Sciatic nerve (tissue), 2 donors: ENCODE data around the gene ADIPOR1. TPM values are rescaled to one million over a fixed set of nuclear protein-coding genes. Genes with fewer than 3 reads are reported as not detected.
A peak's percentile ranks its signal among the peaks of the same experiment; 100 is the strongest.

Source experiments
- ATAC-seq: fragments of 200-7000 bp; cut with Tn5 transposase; one replicate; pipeline ENCODE4 v1.9.1; 2020; ENCODE audit warnings: mild to moderate bottlenecking, moderate library complexity
- DNase-seq: peaks from one replicate; pipeline ENCODE4 v3.0.0-alpha.2; 2020; ENCODE audit warnings: low spot score
- intact Hi-C: fragments of 100-400 bp; cut with DNase I; formaldehyde crosslinking; loops from one replicate; pipeline ENCODE4 v1.14.2; 2022
- total RNA-seq: library from RNA; stranded (reverse); fragmentation: NEBNext Ultra II Directional; extraction: Animal tissue kit (Norgen Biotek cat#: 25700); gene quantifications from one replicate; pipeline ENCODE4 v1.2.1, GENCODE V29; 2021
- donor health status: DM: no; HTN: no; CAD: no.
- donor health status: DM: no; HTN: no; CAD: no.

Gene ADIPOR1
- total RNA-seq, 1 donor from 2014 or later: 83.8 TPM

DNA sequence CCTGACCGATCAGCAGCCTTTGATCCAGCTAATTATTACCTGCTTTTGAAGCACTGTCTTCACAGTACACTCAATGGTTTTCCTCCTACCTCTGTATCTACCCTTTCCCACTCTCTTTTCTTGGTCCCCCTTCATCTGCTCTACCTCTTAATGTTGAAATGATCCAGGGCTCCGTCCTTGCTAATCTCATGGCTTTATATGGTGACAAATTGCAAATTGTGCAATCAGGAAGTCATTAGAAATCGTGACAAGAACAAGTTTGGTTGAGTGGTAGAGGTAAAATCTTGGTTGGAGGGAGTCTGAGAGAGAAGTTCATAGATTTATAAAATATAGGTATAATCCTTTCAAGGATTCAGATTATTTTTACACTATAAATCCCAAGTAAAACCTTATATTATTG, 18.5 kb upstream of the ADIPOR1 start:
- ATAC-seq (no peak), DNase-seq (no peak)
- intact Hi-C loops: no loop called here

DNA sequence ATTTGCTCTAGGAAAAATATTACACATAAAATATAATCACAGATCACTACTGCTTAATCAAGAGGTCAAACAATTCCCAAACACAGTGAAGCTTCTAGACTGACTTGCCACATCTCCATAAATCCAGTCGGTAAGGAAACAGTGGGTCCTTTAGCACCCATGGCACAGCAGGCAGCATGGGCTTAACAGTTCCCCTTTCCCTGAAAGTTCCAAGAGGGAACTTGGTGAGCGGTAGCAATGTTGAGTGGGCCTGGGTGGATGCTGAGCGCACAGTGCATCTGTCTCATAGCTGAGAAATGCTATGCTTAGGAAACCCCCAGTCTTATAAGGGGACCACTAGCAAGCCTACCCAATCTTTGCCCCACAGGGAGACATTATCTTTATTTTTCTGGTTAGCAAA, 16.7 kb upstream of the ADIPOR1 start:
- no peak for ATAC-seq
- DNase-seq: no peak

DNA sequence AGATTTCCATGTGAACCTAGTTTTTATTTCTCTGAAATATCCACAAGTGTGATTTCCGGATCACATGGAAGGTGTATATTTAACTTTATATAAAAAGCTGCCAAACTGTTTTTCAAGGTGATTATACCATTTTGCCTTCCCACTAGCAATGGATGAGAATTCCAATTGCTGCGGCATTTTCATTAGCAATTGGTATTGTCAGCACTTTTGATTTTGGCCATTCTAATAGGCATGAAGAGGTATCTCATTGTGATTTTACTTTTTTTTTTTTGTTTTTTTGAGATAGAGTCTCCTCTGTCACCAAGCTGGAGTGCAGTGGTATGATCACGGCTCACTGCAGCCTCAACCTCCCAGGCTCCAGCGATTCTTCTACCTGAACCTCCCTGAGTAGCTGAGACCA, 13.9 kb upstream of the ADIPOR1 start:
- no peak for ATAC-seq
- no peak for DNase-seq
- intact Hi-C loops: no loop called here

More for the DNA sequence above, 16.7 kb upstream of the ADIPOR1 start:
- intact Hi-C loops: no loop called here

DNA sequence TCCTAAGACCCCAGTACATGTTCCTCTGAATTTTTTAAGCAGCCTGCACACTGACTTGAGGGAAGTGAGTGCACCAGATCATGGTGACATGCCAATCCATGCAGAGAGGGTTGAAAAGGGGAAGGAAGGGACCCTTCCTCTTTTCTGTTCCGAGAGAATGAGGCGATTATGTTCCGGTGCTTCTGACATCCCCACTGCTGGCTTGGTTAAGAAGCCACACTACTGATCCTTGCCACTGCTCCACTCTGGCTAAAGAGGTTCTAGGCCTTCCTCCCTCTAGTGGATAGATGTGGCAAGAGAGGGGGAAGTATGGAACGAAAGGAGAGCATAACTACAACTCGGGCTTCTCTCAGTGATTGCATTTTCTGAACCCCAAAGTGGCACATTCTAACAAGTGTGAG, 10.8 kb upstream of the ADIPOR1 start:
- DNase-seq (no peak), ATAC-seq (peak; percentile 70)
- intact Hi-C loops: no loop called here

GRCh38 chr1:202968351-202968750, 10.2 kb upstream of the ADIPOR1 start:
- ATAC-seq (no peak), DNase-seq (no peak)
- intact Hi-C loops: no loop called here

DNA sequence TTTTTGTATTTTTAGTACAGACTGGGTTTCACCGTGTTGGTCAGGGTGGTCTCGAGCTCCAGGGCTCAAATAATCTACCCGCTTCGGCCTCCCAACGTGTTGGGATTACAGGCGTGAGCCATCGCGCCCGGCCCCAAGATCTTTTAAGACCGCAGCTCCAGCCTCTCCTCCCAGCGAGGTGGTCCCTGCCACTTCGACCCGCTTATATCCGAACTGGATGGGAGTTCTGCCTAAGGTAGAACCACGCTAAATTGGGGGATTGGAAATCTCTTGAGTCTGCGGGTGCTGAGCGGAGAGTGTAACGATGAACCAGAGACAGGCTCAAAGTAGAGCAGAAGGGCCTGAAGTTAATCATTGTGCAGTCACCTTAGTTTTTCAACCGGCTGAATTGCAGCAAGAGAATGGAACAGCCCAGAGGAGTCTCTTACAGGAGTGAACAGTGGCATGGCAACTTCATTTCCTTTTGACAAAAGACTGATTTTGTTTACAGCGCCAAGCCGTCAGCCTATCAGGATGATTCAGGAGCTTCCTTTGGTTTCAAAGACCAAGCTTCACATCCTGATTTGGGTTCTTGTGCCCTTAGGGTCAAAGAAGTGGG, 9.7 kb upstream of the ADIPOR1 start:
- intact Hi-C loops: no loop called here

GRCh38 chr1:202966006-202966898, 8.1 kb upstream of the ADIPOR1 start:
- ATAC-seq (peak; percentile 9), DNase-seq (no peak)

More for the DNA sequence above, 9.7 kb upstream of the ADIPOR1 start:
- ATAC-seq: peak; percentile 38
- DNase-seq: no peak

GRCh38 chr1:202965422-202965821, 7.3 kb upstream of the ADIPOR1 start:
- no peak for ATAC-seq
- intact Hi-C loops: no loop called here
- DNase-seq: no peak

More at GRCh38 chr1:202966006-202966898, 8.1 kb upstream of the ADIPOR1 start:
- intact Hi-C loops: no loop called here

DNA sequence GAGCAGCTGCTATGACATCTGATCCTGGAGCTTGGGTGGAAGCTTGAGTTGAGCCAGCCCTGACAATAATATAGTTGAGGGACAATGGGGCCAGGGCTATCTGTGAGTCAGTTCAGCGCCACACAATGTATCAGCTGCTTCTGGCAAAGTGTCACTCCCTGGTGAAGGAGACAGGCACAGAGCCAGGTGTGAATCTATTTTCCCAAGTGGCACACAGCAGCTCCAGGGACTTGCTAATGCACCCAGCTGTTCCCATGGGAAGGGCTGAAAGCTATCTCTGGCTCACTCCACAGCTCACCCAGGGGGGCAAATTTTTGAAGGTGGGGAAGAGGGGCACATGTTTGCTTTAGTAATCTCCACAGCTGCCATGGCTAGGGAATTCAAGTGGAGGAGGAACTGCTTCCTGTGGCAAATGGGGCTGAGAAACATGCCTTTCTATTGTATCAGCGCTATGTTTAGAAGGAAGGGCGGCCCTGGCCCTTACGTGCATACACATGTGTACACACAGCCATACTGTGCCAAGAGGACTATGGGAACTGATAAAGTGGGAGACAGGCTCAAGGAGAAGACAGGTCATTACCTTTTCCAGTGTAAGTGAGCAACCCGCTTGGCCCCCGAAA, 6.8 kb upstream of the ADIPOR1 start:
- no peak for DNase-seq
- intact Hi-C loops: no loop called here
- ATAC-seq: no peak

- ATAC-seq (no peak), DNase-seq (no peak)
- intact Hi-C loops: no loop called here
Observed at GRCh38 chr1:202961220-202961880, 3.2 kb upstream of the ADIPOR1 start.

GRCh38 chr1:202959276-202959620, 1.1 kb upstream of the ADIPOR1 start:
- intact Hi-C loops: no loop called here
- ATAC-seq (no peak), DNase-seq (no peak)

- intact Hi-C loops: no loop called here
- ATAC-seq (peak; percentile 2), DNase-seq (no peak)
Observed at GRCh38 chr1:202958544-202959275, 598 bp upstream of the ADIPOR1 start.

GRCh38 chr1:202956969-202957368, 1.1 kb downstream of the ADIPOR1 start:
- intact Hi-C loops: no loop called here
- no peak for DNase-seq
- ATAC-seq: no peak

DNA sequence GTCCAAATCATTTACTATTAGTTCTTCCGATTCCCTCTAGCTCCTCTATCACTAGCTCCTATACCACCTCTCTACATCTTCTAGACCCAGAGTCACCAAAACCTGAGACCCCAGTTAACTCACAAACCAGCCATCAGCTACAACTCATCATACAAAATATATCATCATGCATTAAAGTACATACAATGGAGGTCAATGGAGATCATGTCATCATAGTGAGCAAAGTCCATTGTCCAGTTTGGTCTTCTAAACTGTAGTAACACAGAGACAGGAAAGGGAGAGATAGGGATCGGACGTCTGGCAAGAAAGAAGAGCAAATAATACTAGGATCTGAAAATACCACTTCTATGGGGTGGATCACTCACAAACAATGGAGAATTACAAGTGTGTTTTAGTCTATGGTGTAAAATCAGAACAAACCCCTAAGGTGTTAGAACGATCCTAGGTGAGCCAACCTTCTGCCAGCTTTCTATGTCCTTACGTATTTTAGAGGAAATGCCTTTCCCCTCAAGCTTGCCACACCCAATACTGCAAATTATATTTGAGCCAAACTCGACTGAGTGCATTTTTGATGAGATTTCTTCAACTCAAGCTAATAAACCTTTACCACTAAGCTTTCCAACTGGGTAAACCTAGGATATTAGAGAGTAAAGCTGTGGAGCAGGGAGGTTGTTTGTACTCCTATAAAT, 3.9 kb downstream of the ADIPOR1 start:
- intact Hi-C loops: no loop called here
- no peak for DNase-seq
- ATAC-seq: no peak

- DNase-seq: no peak
- no peak for ATAC-seq
- intact Hi-C loops: no loop called here
Observed at GRCh38 chr1:202953392-202953791, 4.7 kb downstream of the ADIPOR1 start.

GRCh38 chr1:202952818-202953217, 5.3 kb downstream of the ADIPOR1 start:
- ATAC-seq: peak; percentile 88
- DNase-seq: no peak
- intact Hi-C loops: no loop called here

- DNase-seq: no peak
- intact Hi-C loops: no loop called here
- no peak for ATAC-seq
Observed at GRCh38 chr1:202952099-202952498, 6.0 kb downstream of the ADIPOR1 start.

DNA sequence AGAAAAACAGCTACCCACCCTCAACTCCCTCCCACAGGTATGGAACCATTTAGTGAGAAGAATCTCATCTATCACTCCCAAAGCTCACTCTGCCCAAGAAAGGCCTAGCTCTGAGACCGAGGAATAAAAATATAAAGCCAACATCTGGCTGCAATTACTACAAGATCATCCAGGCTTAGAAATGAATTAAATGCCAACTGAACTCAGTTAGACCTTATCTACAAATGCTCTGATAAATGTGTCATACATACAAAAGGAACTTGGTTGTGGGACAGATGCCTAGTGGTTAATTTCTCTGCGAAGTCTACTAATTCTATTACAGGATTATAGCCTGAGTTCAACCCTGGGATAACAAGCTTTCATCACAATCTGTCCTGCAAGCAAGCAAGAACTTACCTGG, 6.7 kb downstream of the ADIPOR1 start:
- intact Hi-C loops: no loop called here
- ATAC-seq (no peak), DNase-seq (no peak)
